SK-N-MC (cell line): Measurements from ENCODE around the gene CLEC2L.

Experiments used
- EZH2 ChIP-seq: fragments of 200-600 bp; sonication (generic); IDR thresholded peaks from one replicate; pipeline ENCODE4 v1.6.1; 2017; ENCODE audit warnings: antibody characterized with exemption
- POLR2AphosphoS5 ChIP-seq: IDR thresholded peaks from 2 replicates; pipeline ENCODE4 v1.6.1; 2012; ENCODE audit warnings: mild to moderate bottlenecking, low read depth, low read length, borderline replicate concordance

DNA sequence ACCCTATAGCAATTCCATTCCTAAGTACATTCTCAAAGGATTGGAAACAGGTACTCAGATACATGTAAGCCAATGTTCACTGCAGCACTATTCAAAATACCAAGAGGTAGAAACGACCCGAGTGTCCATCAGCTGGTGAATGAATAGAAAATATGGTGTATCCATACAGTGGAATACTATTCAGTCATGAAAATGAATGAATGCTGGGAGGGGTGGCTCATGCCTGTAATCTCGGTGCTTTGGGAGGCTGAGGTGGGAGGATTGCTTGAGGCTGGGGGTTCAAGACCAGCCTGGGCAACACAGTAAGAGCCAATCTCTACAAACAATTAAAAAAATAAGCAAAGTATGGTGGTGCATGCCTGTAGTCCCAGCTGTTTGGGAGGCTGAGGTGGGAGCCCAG lies 62.8 kb downstream of the CLEC2L start:
- TF ChIP-seq POLR2AphosphoS5, result no peak
- TF ChIP-seq EZH2, result no peak
